HL-60/S4 treated with retinoic acid at 250 ng/mL for 4 days and 3 days (cell line): ENCODE results near the gene CRIP3.

Experiments
- in situ Hi-C: fragments of 300-500 bp; cut with MboI; formaldehyde crosslinking; loops from 2 replicates; pipeline ENCODE4 v1.7.0; 2022; ENCODE audit warnings: low sequenced_read_pairs

CRIP3 gene

DNA sequence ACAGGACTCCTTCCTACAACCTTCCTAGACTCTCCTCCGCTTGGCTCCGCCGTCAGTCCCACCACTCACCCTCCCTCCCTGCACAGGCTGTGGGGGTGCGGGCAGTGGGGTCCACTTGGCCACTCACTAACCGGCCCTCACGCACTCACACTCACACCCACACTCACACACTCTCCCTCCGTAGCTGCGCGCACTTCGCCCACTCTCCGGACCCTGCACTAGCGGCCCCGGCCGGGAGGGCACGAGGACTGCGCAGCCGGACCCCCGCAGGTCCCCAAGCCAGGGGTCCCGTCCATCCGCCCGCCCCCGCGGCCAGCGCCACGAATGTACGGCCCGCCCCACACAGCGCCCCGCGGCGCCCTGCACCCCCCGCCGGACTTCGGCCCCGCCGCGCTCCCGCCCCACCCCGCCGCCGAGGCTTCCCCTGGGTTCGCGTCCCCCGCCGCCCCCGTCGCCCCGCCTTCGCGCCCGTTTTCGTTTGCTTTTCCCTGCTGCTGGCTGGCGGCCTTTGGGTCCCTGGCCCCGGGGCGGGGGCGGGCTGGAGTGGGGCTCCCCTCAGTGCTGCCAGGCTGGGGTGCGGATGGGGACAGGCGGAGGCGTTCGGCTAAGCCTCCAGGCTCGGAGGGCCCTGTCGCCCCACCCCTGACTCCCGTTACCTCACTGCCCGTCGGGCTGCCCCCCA is 33.6 kb downstream of the CRIP3 start:
- in situ Hi-C loops = loop anchor here (25.0 kb wide), 1 partner anchor 212 kb away; the partner anchor contains the start of gene TJAP1

GRCh38 chr6:43274127-43274915 is 34.3 kb downstream of the CRIP3 start:
- in situ Hi-C loops = loop anchor here (25.0 kb wide), 1 partner anchor 213 kb away; the partner anchor contains the start of gene TJAP1

DNA sequence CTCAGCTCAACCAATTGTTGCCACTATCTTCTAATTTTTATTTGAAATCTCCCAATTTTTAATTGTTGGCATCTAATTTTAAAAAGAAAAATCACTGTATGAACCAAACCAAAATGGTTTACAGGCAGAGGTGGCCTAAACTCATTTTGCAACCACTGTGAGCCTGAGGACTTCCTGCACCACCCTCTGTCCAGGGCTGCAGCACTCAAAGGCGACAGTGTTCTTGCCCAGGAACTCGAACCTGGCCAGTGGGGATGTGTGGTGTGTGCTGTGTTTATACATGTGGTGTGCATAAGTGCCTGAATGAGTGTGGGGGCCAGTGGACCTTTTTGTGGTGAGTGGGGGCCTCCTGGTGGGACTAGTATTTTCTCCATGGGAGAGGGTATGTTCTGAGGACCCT is 34.9 kb downstream of the CRIP3 start:
- in situ Hi-C loops = loop anchor here (25.0 kb wide), 1 partner anchor 214 kb away; the partner anchor contains the start of gene TJAP1

- in situ Hi-C loops = loop anchor here (25.0 kb wide), 1 partner anchor 215 kb away; the partner anchor contains the start of gene TJAP1
Measured at GRCh38 chr6:43271944-43272343, 36.7 kb downstream of the CRIP3 start.

GRCh38 chr6:43271103-43271815 is 37.4 kb downstream of the CRIP3 start:
- in situ Hi-C loops = loop anchor here (25.0 kb wide), 1 partner anchor 216 kb away; the partner anchor contains the start of gene TJAP1

DNA sequence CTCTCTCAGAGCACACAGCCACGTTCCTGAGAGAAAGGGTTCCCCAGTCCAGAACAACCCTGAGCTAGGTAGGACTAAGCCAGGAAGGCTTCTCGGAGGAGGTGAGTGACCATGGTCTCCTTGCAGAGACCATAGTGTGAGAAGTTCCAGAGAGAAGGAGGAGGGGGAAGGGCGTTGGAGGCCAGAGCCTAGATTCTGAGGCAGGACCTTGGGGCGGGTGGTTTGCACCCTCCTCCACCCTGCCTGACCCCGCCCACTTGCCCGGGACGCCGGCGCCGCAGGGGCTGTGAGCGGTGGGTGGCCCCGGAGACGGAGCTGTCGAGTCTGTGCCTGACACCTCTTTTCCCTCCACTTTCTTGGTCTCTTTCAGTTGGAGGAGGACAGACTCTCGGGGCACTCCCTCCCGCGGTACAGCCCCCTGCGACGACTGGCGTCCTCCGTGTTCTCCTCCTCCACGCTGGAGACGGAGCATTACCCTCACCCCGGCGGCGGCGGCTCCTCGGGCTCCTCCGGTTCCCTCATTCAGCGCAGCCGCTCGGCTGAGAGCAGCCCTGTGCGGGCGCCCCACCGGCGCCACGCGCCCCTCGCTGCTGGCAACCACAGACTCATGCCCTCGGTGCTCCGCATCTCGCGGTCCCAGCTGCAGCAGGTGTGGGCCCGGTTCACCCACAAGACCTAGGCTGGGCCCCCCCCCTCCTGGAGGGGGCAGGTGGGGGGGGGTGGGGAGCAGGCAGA is 39.2 kb downstream of the CRIP3 start:
- in situ Hi-C loops = loop anchor here (25.0 kb wide), 1 partner anchor 218 kb away; the partner anchor contains the start of gene TJAP1

DNA sequence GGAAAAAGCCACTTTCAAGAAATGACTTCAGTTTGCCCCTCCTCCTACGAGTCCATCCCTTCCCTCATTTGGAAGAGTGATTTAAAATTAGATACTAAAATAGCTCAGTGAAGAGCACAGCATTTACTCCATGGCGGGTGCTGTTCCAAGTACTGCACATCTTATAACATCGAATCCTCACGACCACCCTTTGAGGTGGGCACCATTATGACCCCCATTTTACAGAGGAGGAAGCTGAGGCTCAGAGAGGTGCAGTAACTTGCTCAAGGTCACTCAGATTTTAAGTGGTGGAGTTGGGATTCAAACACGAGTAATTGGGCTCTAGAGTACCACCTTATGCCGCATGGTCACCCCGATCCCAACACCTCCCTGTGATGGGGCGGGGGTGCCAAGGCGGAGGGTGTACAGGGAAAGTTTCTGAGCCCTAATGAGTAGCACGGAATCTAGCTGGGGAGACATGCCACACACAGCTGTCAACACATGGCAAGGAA is 39.8 kb downstream of the CRIP3 start:
- in situ Hi-C loops = loop anchor here (25.0 kb wide), 1 partner anchor 218 kb away; the partner anchor contains the start of gene TJAP1

DNA sequence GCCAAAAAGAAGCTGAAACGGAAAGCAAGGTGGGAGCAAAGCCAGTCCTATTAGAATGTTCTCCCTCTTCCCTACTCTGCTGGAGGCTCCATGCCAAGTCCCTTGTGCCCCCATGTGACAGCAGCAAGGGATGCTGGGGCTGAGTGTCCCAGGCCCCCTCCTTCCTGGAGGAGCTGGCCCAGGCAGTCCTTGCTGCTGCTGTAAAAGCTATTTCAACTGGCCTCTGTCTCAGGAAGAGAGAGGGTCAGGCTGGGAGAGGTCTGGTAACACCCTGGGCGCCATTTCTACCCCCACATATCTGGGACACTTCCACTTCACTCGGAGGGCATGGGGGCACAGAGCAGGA is 40.3 kb downstream of the CRIP3 start:
- in situ Hi-C loops = loop anchor here (25.0 kb wide), 1 partner anchor 219 kb away; the partner anchor contains the start of gene TJAP1

DNA sequence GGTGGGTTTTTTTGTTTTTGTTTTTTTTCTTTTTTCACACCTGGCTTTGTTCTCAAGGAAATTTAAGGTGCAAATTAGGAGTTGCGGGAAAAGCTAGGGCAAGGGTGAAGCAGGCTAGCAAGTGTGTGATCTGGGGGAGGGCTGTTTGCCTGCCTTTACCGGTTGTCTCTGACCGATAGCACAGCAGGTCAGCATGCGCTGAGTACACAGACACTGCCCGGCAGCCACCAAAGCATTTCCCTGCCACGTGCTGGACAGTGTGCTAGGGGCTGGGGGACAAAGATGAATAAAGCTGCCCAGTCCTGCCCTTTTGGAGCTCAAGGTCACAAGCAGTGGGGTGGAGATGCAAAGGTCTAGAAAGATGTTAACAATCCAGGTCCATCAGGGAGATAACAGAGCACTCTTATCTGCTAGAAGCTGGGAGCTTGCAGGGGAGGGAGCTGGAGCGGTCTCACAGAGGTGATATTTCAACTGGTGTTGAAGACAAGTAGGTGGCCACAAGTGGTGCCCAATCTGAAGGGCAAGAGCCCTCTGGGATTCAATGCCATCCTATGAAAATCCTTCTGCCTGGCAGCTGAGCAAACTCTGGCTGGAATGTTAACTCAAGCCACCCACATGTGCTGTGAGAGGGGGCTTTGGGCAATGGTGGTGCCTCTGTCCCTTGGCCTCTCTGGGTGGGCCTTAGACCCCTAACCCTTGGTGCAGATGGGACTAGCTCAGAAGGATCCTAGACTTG is 40.8 kb downstream of the CRIP3 start:
- in situ Hi-C loops = loop anchor here (25.0 kb wide), 1 partner anchor 220 kb away; the partner anchor contains the start of gene TJAP1

GRCh38 chr6:43265564-43265963 is 43.1 kb downstream of the CRIP3 start:
- in situ Hi-C loops = loop anchor here (25.0 kb wide), 1 partner anchor 222 kb away; the partner anchor contains the start of gene TJAP1

DNA sequence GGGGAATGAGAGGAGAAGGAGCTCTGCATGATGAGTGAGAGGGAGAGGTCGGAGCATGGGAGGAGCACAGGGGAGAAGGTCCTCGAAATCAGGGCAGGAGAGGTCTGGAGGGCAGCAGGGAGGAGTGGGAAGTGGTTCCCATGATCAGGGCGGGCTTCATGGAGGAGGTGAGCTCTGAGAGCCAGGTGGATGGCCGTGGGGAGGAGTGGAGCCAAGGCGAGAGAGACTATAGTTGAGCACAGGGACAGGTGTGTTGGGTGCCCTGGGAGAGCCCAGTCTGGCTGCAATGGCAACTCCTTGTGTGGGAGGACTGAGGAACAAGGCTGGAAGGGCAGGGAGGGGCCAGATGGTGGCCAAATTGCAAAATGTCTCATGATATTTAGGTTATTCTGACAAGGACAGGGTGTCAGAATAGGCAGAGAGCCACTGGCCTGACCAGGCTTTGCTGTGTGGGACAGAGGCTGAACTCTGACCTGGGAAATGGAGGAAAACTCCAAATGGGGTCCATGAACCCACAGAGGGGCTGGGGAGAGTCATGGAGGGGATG is 44.0 kb downstream of the CRIP3 start:
- in situ Hi-C loops = loop anchor here (25.0 kb wide), 1 partner anchor 223 kb away; the partner anchor contains the start of gene TJAP1

DNA sequence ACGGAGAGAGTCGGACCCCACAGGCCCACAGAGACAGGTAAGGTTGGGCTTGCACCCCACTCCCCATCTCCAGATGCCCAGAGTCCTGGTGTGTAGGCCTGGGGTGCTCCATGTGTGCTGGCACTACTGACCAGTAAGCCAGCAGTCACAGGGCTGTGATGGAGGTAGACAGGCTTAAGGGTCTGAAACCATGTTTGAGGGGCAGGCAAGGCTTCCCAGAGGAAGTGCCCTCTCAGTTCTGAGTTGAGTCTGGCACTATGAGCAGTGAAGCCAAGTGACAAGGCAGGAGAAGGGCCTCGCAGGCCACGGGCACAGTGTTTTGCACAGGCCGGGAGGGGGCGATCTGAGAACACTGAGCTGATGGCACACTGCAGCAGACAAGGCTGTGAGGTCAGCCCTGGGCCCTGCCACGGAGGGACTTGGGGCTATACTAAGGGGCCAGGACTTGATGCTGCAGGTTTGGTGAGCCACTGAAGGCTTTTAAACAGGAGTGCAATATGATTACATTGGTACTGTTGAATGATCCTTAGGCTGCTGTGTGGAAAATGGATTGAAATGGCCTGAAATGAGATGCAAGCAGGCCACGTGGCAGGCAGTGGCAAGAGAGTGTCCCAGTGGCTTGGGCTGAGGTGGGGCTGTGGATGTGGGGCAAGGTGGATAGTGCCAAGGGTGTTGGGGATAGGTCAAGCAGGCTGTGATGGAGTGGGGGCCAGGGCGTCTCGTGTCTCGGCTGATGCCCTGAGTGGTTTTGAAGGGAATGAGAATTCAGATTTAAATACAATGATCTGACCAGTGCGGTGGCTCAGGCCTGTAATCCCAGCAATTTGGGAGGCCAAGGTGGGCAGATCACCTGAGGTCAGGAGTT is 45.1 kb downstream of the CRIP3 start:
- in situ Hi-C loops = loop anchor here (25.0 kb wide), 1 partner anchor 224 kb away; the partner anchor contains the start of gene TJAP1

DNA sequence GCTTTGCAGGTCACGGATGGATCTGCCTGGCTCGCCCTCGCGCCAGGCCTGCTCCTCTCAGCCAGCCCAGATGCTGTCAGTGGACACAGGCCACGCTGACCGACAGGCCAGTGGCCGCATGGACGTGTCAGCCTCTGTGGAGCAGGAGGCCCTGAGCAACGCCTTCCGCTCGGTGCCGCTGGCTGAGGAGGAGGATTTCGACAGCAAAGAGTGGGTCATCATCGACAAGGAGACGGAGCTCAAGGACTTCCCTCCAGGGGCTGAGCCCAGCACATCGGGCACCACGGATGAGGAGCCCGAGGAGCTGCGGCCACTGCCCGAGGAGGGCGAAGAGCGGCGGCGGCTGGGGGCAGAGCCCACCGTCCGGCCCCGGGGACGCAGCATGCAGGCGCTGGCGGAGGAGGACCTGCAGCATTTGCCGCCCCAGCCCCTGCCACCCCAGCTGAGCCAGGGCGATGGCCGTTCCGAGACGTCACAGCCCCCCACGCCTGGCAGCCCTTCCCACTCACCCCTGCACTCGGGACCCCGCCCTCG is 45.8 kb downstream of the CRIP3 start:
- in situ Hi-C loops = loop anchor here (25.0 kb wide), 1 partner anchor 224 kb away; the partner anchor contains the start of gene TJAP1

DNA sequence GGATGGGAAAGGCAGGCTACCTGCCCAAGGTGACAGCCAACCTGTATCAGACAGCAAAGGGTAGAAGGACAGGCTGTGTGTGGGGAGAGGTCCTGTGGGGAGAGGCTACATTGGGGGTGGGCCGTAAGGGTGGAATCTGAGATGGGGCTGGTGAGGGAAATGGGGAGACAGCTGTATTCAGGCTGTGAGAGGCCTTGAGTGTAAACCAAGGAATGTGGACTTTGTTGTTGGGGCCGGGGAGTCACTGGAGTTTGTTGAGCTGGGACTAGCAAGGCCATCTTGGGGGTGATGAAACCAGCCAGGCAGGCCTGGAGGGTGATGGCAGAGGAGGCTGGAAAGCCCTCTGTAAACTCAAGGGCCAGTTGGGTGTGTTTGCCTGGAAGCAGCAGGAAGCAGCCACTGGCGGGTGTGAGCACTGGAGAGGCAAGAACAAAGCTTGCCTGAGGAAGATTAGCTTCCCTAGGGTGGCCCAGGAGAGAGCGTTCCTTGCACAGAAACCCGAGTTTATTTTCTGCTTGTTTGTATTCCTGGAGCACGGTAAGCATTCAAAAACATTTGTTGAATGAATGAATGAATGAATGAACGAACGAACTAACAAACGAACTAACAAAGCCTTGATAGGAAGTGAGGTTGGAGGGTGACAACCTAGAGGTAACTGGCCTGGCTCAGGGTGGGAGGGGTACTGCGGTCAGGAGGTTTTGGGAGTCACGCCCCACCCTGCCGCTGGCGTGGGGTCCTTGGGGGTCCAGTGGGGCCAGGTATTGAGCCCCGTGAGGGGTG is 46.4 kb downstream of the CRIP3 start:
- in situ Hi-C loops = loop anchor here (25.0 kb wide), 1 partner anchor 225 kb away; the partner anchor contains the start of gene TJAP1

DNA sequence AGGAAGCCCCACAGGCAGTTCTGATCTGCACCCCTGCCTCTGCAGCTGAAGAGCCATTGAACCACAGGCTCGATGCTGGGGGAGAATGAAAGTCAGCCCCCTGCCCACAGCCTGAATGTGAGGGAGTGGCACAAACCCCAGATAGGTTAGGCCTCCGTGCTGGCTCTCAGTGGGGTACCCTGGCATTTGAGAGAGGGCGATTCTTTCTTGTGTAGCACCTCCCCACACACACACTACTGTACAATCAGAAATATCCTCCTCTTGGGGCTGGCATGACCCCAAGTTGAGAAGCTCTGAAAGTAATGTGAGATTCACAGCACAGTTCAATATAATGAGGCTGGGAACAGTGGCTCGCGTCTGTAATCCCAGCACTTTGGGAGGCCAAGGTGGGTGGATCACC is 47.4 kb downstream of the CRIP3 start:
- in situ Hi-C loops = loop anchor here (25.0 kb wide), 1 partner anchor 226 kb away; the partner anchor contains the start of gene TJAP1

DNA sequence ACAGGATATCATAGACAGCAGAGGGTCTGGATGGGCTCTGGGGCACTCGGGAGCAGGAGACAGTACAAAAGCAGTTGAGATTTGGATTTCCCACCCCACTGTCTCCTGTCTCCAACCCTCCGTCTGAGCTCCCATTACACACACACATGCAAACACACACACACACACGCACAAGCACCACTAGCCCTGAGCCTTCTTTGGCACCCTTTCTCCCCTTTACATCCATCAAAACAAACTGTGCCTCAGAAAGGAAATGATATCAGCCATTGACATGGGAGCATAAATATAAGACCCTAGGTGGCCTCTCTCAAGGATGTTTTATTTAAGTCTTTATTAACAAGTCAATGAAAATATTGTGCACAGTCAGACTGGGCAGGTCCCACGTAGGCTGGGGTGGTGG is 47.8 kb downstream of the CRIP3 start:
- in situ Hi-C loops = loop anchor here (25.0 kb wide), 1 partner anchor 227 kb away; the partner anchor contains the start of gene TJAP1
